NOMO-1 treated with DMSO at 0.1 percent for 48 hours (cell line): ENCODE results near the gene RPS24.
A peak's percentile ranks its signal among the peaks of the same experiment; 100 is the strongest.
"Not testable (repeated sequence)": the region's sequence is repeated elsewhere in the genome, so short reads cannot be mapped to it uniquely, and the experiment has no call there.

ENCODE experiments used
- DNase-seq: peaks from one replicate; lab custom pipeline; 2025; ENCODE audit not compliant: unreplicated experiment; lab: John Stamatoyannopoulos, UW

RPS24 gene

DNA sequence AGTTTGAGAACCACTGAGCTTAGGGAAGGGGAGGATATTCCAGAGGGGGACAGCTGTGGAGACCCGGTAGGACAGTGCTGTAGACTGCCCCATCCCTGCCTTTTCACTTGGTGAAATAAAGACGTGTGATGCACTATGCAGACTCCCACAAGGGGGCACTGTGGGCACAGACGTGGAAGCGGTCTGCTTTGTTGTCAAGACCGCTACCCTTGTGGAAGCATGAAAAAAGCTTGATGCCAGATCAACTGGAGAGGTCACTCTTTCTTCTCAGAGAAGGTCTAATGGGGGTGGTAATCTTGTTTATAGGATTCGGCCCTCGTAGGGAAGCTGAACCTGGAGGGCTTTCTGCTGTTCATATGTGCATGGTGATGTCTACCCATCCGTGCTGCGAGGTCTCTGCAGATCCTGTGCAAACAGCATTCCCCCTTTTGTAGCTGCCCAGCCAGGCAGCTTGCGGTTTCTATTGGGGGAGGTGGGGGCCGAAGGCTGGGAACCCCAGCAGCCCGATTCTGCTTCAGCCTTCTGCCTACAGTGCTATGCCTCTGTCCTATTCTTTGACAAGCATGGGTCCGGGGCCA lies 13.7 kb downstream of the RPS24 start:
- DNase-seq = peak; percentile 55

DNA sequence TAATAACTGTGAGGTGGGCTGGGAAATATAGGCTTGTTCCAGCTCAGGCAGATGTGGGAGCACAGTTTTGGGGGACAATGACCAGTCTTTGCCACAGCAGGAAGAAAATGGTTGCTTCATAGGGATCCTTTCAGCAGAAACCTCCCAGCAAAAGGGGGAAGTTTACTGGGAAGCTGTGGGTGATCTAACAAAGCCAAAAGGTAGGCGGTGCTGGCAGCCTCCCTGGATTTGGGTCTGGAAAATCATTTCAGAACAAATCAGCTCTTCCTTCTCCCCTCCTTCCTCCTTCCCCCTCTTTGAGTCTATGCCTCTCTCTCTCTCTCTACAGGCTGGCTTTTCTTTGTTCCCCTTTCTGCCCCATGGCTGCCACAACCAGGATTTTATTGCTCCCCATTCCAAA lies 16.2 kb downstream of the RPS24 start:
- peak; percentile 8 for DNase-seq

DNA sequence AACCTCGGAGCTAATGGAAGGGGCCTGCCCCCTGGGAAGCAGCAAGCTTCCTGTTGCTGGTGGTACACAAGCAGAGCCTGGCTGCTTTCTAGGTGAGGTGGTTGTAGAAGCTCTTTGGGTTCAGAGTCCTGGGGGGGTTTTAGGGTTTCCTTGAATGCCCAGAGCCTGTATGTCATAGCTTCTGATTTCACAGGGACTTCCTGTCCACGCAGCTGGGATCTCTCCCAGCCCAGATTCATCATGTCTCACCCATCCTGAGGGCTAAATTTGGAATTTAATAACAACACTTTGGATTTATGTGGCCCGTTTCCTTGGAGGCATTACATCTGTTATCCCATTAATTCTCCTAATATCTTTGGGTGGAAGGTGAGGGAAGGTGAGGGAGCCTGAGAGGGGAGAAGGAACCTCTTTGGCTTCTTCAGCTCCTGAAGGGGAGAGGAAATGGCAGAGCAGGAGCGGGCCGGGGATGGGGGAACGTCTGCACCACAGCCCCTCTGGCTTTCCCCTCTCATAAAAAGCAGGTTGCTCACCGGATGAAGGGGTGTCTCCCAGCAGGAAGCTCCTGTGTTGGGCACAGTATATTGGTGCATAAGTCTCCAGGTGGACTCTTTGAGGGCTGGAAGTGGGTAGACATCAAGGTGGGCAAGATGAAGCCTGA lies 19.7 kb downstream of the RPS24 start:
- no peak for DNase-seq

DNA sequence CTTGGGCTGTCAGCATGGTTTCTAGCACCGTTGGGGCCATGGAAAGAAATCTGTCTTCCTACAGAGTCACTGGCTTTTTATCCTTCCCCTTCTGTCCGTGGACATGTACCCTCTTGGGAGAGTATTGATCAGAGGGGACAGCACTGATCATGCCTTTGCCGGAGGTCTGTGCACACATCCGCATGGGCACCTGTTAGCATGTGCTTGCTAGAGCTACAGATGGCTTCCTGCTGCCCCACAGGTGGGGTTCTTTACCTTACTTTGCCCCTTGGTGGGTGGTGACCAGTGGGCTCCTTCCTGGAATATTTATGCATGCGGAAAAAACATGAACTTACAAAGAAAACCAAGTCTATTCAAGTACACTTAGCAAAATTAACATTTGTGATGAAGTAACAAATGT lies 24.9 kb downstream of the RPS24 start:
- no peak for DNase-seq

DNA sequence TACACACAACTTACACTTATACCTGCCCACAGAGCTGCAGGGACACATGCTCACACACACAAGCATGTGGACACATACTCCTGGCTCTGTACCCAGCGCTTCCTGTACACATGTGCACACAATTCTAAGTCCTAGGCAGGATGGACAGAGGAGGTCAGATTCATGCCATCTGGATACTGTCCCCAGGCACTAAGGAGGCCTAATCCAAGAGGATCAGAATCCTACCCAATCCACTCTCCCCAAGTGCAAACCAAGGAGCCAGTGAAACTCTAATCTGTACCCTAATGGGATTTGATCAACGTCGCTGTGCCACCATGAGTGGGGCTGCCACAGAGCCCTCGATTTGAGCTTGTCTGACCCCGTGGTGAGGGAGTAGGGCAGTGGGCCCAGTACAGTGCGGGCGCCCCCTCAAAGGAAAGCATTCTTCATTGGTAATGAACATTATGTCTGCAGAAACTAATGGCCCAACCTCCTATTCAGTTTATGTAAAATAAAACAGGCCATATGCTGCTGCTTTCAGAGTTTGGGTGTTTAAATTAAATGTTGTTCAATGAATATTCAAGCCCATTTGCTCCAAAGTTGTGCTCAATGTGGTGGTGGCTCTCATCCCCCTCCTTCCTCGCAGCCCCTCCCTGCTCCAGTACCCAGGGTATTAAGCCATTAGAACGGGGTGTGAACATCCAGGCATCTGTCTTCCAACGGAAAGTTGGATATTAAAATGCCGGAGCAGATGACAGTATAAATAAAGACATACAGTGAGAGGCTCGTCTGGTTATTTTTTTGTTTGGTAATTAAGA lies 26.4 kb downstream of the RPS24 start:
- no peak for DNase-seq

DNA sequence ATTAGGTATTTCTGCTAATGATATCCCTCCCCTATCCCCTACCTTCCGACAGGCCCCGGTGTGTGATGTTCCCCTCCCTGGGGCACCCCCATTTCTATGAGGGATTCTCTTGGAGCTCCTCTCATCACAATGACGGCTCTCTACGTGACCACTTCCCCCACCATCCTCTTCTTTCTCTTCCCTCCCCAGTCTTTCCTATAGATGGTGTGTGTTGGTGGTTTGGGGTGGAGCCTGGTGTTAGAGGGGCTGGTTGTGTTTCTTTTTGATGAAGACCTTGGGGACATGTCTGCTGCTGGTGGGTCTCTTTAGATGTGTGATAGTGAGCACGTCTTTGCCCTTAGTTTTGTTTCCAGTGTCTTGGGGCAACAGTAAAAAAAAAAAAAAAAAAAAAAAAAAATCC lies 28.6 kb downstream of the RPS24 start:
- DNase-seq = no peak

DNA sequence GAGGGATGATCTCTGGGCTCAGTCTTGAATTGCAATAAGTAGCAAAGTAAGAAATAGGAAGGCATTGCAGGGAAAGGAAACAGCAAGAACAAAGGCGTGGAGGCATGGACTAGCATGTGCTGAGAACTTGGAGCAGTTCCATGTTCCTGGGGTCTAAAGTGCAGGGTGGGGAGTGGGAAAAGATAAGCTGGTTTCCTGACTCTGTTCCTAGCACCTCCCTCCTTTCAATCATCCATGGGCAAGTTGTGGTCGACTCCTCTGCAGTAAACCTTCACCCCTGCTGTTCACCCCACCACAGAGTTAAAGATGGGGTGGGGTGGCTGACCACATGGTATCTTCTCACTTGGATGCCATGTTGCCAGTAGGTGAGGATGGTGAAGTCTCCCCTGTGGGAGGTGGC lies 29.6 kb downstream of the RPS24 start:
- DNase-seq = no peak

DNA sequence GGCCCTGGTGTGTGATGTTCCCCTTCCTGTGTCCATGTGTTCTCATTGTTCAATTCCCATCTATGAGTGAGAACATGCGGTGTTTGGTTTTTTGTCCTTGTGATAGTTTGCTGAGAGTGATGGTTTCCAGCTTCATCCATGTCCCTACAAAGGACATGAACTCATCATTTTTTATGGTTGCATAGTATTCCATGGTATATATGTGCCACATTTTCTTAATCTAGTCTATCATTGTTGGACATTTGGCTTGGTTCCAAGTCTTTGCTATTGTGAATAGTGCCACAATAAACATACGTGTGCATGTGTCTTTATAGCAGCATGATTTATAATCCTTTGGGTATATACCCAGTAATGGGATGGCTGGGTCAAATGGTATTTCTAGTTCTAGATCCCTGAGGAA lies 31.3 kb downstream of the RPS24 start:
- DNase-seq = not testable (repeated sequence)

DNA sequence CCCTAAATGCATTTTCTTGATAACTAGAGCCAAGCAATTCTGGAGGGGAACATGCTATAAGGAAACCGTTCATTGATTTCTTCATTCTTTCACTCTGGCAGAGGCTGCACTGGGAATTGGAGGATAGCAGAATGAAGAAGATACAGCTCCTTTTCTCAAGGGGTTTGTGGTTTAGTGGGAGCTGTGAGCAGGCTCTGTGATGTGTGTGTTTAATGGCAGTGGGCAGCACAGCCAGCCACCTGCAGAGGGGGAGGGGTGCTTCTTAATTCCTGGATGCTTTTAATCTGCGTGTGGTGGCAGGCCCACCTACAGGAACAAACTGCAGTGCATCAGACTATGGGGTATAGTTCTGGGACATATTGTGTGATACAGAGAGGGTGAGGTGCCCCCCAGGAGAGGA lies 31.9 kb downstream of the RPS24 start:
- no peak for DNase-seq

DNA sequence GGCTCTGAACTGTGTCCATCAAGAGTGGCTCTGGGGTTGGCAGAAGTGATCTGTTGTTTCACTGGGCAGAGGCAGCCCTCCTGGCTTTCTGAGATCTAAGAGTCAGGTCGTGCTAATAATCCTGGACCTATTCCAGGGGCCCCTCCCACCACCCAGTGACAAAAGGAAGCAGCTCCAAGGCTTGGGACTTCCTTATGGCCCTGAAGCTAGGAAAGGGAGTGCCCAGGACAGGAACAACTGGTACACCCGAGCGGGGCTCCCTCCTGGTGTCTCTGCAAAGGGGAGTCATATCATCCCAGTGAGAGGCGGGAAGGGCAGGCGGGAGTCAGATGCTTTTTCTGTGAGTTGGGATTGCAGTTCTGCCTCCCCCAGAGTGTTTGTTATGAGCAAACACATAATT lies 32.3 kb downstream of the RPS24 start:
- DNase-seq = no peak

DNA sequence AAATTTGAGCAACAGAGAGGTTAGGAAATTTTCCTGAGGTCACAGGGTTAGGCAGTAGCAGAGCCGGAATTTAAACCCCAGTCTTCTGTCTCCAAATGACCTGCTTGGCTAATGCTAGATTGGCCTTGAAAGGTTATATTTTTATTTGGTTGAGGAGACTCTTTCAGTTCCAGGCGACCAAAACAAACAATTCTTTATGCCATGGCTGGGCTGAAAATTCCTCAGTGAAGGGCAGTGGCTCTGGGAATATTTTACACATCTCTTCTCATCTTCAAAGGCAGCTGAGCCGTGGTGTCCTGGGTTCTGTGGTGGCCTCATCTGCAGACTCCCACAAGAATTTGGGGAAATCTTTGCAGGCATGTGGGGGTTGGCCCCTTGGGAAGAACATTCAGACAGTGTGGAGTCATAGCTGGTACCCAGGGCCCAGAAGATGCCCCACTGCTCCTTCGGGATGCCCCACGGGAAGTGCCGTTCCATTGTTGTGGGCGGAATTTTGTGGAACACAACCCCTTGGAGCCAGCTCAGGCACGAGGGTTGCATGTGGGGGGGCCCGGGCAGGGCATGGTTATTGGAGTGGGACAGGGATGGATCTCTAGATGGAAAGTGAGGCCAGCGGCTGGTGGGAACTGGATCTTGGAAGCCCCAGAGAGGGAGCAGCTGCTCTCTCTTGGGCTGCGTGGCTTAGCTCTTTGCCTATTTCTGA lies 33.2 kb downstream of the RPS24 start:
- no peak for DNase-seq

DNA sequence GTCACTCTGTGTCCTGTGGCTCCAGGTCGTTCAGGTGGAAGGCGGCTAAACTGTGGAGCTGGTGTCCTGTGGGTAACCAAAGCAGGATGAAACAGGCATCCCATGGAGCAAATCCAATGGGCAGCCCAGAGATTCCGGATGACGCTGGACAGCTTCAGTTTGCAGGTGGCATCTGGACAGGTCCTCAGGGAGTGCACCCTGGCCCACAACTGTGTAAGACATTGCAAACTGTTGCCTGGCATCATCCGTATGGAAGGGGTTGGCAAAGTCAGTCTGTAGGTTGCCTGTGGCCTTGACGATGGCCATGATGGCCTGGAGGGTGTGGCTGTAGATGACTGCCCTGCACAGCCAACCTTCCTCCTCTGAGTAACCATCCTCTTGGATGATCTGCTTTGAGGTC lies 35.5 kb downstream of the RPS24 start:
- no peak for DNase-seq

DNA sequence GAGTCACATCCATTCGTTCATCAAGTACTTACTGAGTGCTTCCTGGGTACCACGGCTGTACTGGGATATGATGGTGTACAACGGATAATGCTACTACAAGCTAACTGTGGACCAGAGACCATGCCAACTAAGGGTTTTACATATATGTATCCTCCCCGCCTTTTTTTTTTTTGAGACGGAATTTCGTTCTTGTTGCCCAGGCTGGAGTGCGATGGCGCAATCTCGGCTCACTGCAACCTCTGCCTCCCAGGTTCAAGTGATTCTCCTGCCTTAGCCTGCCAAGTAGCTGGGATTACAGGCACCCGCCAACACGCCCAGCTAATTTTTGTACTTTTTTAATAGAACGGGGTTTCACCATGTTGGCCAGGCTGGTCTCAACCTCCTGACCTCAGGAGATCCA lies 36.4 kb downstream of the RPS24 start:
- not testable (repeated sequence) for DNase-seq

DNA sequence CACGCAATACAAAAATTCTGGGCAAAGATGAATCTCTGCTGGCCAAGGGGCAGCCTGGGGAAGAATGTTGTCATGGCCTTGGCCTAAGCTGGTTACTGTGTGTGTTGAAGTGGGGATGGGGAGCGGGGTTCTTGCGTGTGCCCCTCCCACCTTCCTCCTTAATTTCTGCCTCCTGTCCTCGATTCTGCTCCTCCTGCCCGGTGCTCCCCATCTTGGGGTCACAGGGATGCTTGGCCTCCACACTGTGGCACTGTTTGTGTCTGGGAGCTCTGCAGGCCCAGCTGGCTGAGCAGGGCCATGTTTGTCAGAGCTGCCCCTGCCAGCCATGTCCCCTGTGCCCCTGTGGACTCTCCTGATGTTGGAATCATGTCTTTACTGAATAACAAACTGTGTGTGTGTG lies 37.1 kb downstream of the RPS24 start:
- DNase-seq = no peak

DNA sequence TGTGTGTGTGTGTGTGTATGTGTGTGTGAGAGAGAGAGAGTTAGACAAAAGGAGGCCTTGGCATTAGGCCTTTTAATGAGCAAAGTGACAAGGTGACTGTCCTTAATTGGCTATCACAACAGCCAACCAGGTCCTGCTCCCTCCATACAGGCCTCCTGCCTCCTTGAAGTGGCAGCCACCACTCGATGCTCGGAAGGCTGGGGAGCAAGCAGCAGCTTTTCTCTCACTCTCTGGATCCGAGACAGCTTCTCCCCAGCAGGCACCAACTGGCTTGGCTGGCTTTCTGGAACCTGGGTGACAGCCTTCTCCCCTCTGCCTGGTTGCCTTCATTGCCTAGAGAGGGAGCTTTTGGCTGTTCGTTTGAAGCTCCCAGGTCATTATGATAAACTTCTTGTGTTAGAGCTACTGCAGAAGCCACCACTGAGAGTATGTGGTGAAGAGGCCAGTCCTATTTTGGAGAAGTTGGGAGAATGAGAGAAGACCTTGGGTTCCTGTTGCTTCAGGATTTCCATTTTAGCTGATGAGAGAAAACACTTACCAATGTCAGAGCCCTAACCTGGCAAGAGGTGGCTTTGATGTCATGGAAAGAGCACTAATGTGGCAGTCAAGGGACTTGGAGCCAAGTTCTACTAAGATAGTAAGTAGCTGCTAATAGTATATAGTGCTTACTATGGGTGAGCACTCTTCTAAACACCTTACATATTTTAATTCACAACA lies 37.6 kb downstream of the RPS24 start:
- DNase-seq = peak; percentile 5

DNA sequence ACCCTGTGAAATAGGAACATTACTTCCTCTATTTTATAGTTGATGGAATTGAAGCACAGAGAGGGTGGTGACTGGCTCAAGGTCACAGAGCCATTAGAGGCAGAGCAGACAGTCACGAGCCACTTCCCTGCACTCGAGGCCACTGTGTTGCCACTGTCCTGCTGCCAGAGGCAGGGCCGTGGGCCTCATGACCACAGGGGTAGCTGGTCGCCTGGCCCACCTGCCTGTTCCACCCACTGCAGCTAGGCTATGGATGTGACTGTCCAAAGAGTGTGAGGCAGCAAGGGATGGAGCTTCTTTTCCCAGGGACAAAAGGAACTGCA lies 38.2 kb downstream of the RPS24 start:
- no peak for DNase-seq

DNA sequence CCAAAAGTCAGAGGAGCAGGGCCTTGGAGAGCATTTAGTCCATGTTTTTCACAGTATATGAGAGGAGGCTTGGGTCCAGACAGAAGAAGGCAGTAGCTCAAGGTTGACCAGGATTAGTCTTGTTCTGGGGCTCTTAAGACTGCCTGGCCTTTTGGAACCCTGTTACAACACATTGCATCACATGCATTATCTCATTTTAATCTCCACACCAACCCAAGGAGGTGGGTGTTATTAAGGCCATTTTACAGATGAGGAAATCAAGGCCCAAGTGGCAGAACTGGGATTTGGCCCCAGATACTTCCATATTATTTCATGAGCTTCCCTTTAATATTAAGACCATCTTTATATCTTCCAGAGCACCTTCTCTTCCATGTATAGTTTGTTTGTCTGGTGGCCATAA lies 38.8 kb downstream of the RPS24 start:
- no peak for DNase-seq

DNA sequence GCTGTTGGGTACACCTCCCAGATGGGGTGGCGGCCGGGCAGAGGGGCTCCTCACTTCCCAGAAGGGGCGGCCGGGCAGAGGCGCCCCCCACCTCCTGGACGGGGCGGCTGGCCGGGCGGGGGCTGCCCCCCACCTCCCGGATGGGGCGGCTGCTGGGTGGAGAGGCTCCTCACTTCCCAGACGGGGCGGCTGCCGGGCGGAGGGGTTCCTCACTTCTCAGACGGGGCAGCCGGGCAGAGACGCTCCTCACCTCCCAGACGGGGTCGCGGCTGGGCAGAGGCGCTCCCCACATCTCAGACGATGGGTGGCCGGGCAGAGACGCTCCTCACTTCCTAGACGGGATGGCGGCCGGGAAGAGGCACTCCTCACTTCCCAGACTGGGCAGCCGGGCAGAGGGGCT lies 42.1 kb downstream of the RPS24 start:
- not testable (repeated sequence) for DNase-seq

DNA sequence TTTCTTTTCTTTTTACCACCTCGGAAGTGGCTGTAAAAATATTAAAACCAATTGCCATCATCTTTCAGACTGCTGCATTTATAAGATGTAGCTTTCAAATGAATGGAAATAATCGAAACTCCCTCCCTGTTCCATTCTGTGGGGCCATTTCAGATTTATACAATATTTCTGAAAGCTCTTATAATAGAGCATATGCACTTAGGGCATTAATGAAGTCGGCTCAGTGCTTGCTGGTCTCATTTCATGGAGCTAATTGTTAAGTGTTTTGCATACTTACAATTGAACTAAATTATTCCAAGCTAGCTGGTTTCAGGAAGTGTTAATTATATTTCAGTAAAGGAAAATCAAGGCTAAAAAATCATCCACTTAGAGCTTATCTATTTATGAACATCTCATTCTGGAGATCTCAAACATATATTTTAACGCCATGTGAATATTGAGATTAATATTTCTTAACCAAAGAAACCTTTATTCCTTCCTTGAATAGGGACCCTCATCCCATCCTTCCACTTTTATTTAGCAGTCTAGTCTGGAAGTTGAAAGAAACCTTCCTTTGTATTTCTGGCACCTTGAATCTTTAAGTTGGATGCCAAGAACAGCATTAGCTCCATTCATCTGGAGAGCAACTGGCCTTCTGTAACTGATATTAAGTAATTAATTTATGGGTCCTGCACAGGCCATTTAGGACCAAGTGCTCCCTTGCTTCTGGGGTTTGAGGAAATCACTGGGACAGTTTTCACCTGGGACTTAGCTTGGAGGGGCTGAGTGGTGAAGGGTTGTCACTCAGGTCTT lies 45.1 kb downstream of the RPS24 start:
- DNase-seq = no peak

DNA sequence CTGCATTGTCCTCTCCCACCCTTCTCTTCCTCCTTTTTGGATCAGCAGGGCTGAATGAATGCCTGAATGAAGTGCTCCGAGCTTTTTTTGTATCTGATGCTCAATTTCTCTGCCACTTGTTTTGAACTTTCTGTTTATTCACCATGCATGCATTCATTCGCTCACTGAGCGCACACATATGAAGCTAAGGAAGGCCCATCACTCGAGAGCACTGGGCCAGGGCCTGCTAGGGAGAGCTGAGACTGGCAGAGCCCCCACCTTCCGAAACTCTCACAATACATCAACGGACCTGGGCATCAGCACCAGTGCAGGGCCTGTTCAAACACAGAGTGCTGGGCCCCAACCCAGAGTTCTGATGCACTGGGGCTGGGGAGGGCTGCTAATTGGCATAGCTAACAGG lies 45.7 kb downstream of the RPS24 start:
- DNase-seq = no peak

DNA sequence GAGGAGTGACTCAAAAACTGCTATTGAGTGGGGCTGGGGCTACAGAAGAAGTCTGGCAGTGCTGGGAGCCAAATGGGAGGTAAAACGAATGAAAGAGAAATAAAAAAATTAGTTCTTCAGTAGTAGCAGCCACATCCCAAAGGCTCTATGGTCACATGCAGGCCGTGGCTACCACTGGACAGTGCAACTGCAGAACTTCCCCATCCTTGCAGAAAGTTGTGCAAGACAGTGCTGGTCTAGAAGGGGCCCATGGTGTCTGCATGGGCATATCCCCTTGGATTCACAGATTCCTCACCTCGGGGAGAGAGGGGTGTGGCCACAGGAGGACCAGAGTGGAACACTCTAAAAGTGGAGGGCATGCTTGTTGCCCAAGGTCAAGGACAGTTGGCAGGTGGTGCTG lies 47.6 kb downstream of the RPS24 start:
- DNase-seq = no peak
